Uterus (tissue), 4 donors: Measurements from ENCODE around the gene MAP2K6. TPM values are rescaled to one million over a fixed set of nuclear protein-coding genes. Genes with fewer than 3 reads are reported as not detected.

Source experiments
- DNase-seq, 2 donors: peaks; one replicate each; pipeline ENCODE4 v3.0.0-alpha.2; 2019 to 2020
- H3K27ac ChIP-seq, 2 donors: fragments of 200-600 bp; sonication (generic); 1 replicate in 1 of 2; 2 replicates in 1 of 2; pipeline ENCODE4 v1.5.1; 2016 to 2018
- H3K27me3 ChIP-seq, 2 donors: fragments of 200-600 bp; sonication (generic); one replicate each; pipeline ENCODE4 v1.5.1; 2018 to 2019; ENCODE audit warnings: control low read depth in 1 of 2
- H3K36me3 ChIP-seq, 2 donors: fragments of 200-600 bp; sonication (generic); one replicate each; pipeline ENCODE4 v1.5.1; 2019; ENCODE audit warnings: control low read depth in 1 of 2
- H3K4me1 ChIP-seq, 2 donors: fragments of 200-600 bp; sonication (generic); one replicate each; pipeline ENCODE4 v1.5.1; 2018 to 2019; ENCODE audit warnings: control low read depth in 1 of 2
- H3K4me3 ChIP-seq, 2 donors: fragments of 200-600 bp; sonication (generic); 1 replicate in 1 of 2; 2 replicates in 1 of 2; pipeline ENCODE4 v1.5.1; 2018 to 2019; ENCODE audit warnings: mild to moderate bottlenecking in 1 of 2
- H3K9me3 ChIP-seq, 2 donors: fragments of 200-600 bp; sonication (generic); one replicate each; pipeline ENCODE4 v1.5.1; 2019; ENCODE audit warnings: control low read depth in 1 of 2
- POLR2A ChIP-seq, 2 donors: fragments of 450-650 bp; IDR thresholded peaks; one replicate each; pipeline ENCODE4 v1.6.1; 2016; ENCODE audit warnings: antibody characterized with exemption in 2 of 2, mild to moderate bottlenecking in 1 of 2, moderate library complexity in 1 of 2
- intact Hi-C: fragments of 100-400 bp; cut with DNase I; formaldehyde crosslinking; loops from one replicate; pipeline ENCODE4 v1.15.1; 2023; ENCODE audit warnings: low total_unique reads
- total RNA-seq, 4 donors: library from RNA; depleted of rRNA in 3 of 4; stranded (reverse); fragments of >200 nt in 3 of 4; gene quantifications; one replicate each; pipeline versions ENCODE4 v1.1.0 to v1.2.4, GENCODE V29; 2014 to 2023
- TF ChIP-seq, protein P1 (sequence below), 4 experiments: fragments of 200-600 bp in 2 of 4; fragments of 450-650 bp in 2 of 4; sonication (generic) in 2 of 4; IDR thresholded peaks; one replicate each; pipeline ENCODE4 v1.5.1; 2016 to 2019; ENCODE audit warnings: antibody characterized with exemption in 4 of 4, mild to moderate bottlenecking in 2 of 4, moderate library complexity in 1 of 4
- donor health status: DM: yes; HTN: yes; CAD: no.

MAP2K6 gene
- total RNA-seq, 4 donors from 2014 or later: 3.2 to 43.4 (median 4.3) TPM

DNA sequence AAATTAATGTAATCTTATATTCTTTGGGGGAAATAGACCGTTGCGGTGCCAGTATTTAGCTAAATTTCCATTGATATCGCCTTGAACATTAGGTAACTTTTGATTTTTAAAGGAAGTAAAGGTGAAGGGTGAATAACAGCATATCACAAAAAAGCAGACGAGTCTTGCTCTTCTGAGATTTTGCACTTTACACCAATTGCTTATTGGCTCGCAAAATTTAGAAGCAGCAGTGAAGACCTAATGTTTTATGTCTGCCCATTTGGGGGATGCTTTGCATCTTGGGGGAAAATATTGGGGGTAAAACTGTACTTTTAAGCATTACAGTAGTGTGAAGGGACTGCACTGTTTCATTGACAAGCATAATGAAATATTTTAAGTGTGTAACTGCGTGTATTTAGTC is 934 bp downstream of the MAP2K6 start:
- intact Hi-C loops: no loop called here
- peak overlapping the region; percentile 37 to 47 for H3K4me3 ChIP-seq
- no peaks in the 10 kb centered on the region for H3K9me3 ChIP-seq
- DNase-seq: no peak
- TF ChIP-seq, protein P1, sequence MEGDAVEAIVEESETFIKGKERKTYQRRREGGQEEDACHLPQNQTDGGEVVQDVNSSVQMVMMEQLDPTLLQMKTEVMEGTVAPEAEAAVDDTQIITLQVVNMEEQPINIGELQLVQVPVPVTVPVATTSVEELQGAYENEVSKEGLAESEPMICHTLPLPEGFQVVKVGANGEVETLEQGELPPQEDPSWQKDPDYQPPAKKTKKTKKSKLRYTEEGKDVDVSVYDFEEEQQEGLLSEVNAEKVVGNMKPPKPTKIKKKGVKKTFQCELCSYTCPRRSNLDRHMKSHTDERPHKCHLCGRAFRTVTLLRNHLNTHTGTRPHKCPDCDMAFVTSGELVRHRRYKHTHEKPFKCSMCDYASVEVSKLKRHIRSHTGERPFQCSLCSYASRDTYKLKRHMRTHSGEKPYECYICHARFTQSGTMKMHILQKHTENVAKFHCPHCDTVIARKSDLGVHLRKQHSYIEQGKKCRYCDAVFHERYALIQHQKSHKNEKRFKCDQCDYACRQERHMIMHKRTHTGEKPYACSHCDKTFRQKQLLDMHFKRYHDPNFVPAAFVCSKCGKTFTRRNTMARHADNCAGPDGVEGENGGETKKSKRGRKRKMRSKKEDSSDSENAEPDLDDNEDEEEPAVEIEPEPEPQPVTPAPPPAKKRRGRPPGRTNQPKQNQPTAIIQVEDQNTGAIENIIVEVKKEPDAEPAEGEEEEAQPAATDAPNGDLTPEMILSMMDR (IDR thresholded peaks at IDR 0.05): no peak
- no peak for TF ChIP-seq POLR2A (IDR thresholded peaks at IDR 0.05)
- H3K4me1 ChIP-seq: no peaks in the 10 kb centered on the region
- no peaks in the 10 kb centered on the region for H3K36me3 ChIP-seq
- H3K27me3 ChIP-seq: no peaks in the 10 kb centered on the region
- no peak overlapping the region for H3K27ac ChIP-seq

DNA sequence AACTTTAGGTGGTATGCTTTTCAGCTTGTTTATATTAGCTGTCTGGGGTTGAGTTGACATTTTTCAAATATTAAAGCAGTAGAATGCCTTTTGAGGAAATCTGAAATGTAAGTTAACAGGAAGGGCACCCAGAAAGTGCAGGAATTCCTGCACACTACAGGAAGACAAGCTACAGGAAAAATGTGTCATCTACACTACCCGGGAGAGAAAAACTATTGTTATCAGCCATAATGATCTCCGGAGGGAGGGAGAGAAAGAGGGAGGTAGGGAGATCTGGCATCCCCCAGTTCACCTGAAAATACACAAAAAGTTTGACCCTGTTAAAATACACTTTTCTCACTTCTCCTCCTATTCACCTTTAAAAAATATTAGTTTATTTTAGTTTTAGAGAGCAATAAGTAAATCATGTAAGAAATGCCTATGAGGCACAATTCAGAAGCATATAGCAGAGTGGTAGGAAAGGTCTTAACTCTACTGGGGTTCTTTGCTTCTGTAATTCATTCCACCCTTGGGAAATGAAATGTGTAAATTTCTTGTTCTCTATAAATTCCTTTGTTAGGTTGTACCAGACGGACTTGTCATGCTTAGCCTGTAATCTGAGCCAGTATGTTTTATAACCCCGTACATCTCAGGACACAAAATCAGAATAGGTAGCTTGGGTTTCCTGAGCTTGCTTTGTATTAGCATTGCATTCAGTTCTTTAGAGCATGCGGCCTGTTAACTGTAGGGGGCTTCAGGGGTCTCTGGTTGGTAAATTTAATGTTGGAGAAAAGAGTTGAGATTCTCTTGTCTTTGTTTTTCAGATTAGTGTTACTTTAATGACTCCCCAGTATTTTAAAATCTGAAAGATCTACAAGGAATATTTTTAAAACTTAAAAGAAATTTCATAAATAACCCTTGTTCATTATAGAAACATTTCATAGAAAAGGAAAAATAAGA is 3.3 kb downstream of the MAP2K6 start:
- Histone ChIP-seq H3K27me3 (no peaks in the 10 kb centered on the region), H3K27ac (no peak overlapping the region), H3K4me3 (no peak overlapping the region), H3K4me1 (no peaks in the 10 kb centered on the region), H3K36me3 (no peaks in the 10 kb centered on the region), H3K9me3 (no peaks in the 10 kb centered on the region)
- no peak for DNase-seq
- TF ChIP-seq POLR2A (IDR thresholded peaks at IDR 0.05): no peak
- TF ChIP-seq, protein P1 (IDR thresholded peaks at IDR 0.05): no peak
- intact Hi-C loops: no loop called here

DNA sequence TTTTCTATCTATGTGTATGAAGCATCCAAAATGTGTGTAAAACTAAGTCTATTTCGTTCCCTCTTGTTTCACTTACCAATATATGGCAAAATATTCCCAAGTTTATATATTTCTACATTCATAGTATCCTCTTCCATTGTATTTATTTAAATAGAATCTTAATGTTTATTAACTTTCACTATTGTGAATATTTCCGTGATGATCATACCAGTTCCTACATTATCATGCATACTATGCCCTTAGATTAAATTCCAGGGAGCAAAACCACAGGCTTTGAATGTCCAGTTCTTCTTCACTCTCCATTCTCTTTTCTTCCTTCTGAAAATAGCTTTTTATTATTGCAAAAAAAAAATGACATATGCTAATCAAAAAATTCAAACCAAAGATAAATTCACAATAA is 4.0 kb downstream of the MAP2K6 start:
- no peaks in the 10 kb centered on the region for H3K4me1 ChIP-seq
- no peaks in the 10 kb centered on the region for H3K36me3 ChIP-seq
- no peaks in the 10 kb centered on the region for H3K27me3 ChIP-seq
- no peak for TF ChIP-seq POLR2A (IDR thresholded peaks at IDR 0.05)
- TF ChIP-seq, protein P1 (IDR thresholded peaks at IDR 0.05): no peak
- H3K27ac ChIP-seq: no peak overlapping the region
- no peak overlapping the region for H3K4me3 ChIP-seq
- DNase-seq: no peak
- intact Hi-C loops: no loop called here
- no peaks in the 10 kb centered on the region for H3K9me3 ChIP-seq

DNA sequence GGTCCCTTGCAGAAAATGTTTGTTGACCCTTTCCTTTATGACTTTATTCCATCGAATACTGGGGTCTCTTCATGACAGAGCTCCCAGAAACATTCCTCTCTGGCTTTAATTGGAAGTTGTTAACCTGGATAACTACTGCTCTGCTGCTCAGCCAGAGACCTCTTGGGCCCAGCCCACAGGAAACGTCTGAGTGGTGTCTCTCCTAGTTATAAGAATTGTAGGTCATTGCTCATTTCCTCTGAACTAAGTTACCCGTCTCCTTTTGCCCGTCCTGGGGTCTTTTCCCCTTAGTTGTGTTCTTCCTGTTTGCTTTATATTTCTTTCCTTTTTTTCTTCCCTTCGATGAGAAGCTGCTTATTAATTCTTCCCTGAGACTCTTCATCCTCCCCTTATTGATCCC is 9.0 kb downstream of the MAP2K6 start:
- Histone ChIP-seq H3K4me1 (no peaks in the 10 kb centered on the region), H3K4me3 (no peak overlapping the region), H3K36me3 (no peaks in the 10 kb centered on the region), H3K27me3 (no peaks in the 10 kb centered on the region), H3K27ac (no peak overlapping the region), H3K9me3 (no peaks in the 10 kb centered on the region)
- DNase-seq: no peak
- intact Hi-C loops: no loop called here
- TF ChIP-seq, protein P1 (IDR thresholded peaks at IDR 0.05): no peak
- no peak for TF ChIP-seq POLR2A (IDR thresholded peaks at IDR 0.05)

DNA sequence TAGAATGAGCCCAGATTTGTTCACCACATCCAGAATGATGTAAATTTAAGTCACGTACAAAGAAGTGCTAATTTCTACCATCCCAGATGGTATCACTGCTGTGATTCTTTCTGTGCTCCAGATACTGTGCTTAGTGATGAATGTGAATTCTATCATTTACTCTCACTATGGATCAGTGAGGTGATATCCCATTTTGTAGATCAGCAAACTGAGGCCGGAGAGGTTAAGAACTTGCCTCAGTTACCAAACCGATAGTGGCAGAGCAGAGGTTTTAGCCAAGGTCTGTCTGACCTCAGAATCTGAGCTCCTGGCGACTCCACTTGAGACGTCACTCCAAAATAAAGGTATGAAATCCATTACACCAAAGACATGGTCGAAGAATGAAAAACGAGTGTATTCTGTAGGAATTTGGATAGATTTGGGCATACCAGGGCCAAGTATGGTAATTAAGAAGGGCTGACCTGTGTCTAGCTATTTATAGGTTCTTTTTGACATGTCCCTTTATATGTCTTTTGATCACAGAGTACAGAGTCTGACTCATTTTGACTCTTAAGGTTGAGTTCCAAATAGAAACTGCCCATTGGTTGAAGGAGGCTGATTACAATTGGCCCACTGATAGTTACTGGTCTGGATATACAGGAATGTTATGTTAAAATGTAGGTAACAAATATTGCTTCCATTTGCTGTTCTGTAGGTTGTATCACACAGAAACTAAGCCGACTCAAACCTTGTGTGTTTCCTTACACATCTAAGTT is 10.0 kb downstream of the MAP2K6 start:
- Histone ChIP-seq H3K27me3 (no peaks in the 10 kb centered on the region), H3K4me3 (no peak overlapping the region), H3K27ac (no peak overlapping the region), H3K4me1 (no peaks in the 10 kb centered on the region), H3K9me3 (no peaks in the 10 kb centered on the region), H3K36me3 (no peaks in the 10 kb centered on the region)
- intact Hi-C loops: no loop called here
- DNase-seq: no peak
- TF ChIP-seq POLR2A (IDR thresholded peaks at IDR 0.05): no peak
- TF ChIP-seq, protein P1 (IDR thresholded peaks at IDR 0.05): no peak
